Ishikawa (cell line): ENCODE measurements around the gene PHF21A.

Source experiments
- CEBPB ChIP-seq: IDR thresholded peaks from 2 replicates; pipeline ENCODE4 v1.6.1; 2012
- CREB1 ChIP-seq: IDR thresholded peaks from 2 replicates; pipeline ENCODE4 v1.6.1; 2012; ENCODE audit warnings: low read depth
- EGR1 ChIP-seq: IDR thresholded peaks from 2 replicates; pipeline ENCODE4 v1.6.1; 2012
- EP300 ChIP-seq: IDR thresholded peaks from 2 replicates; pipeline ENCODE4 v1.6.1; 2012; ENCODE audit warnings: borderline replicate concordance
- MAX ChIP-seq: IDR thresholded peaks from 2 replicates; pipeline ENCODE4 v1.6.1; 2012
- NFIC ChIP-seq: IDR thresholded peaks from 2 replicates; pipeline ENCODE4 v1.6.1; 2012
- RAD21 ChIP-seq: IDR thresholded peaks from 2 replicates; pipeline ENCODE4 v1.6.1; 2012; ENCODE audit warnings: low read depth
- REST ChIP-seq: IDR thresholded peaks from 2 replicates; pipeline ENCODE4 v1.6.1; 2012; ENCODE audit warnings: low read depth, mild to moderate bottlenecking
- TAF1 ChIP-seq: IDR thresholded peaks from 2 replicates; pipeline ENCODE4 v1.6.1; 2012; ENCODE audit warnings: low read depth, mild to moderate bottlenecking
- TEAD4 ChIP-seq: IDR thresholded peaks from 2 replicates; pipeline ENCODE4 v1.6.1; 2012
- USF1 ChIP-seq: IDR thresholded peaks from 2 replicates; pipeline ENCODE4 v1.6.1; 2012
- ZBTB7A ChIP-seq: IDR thresholded peaks from 2 replicates; pipeline ENCODE4 v1.6.1; 2012; ENCODE audit warnings: low read depth

GRCh38 chr11:45929486-45930030, 191.7 kb downstream of the PHF21A start:
- TF ChIP-seq TEAD4 = no peak
- TF ChIP-seq RAD21 = no peak
- no peak for TF ChIP-seq TAF1
- no peak for TF ChIP-seq EGR1
- no peak for TF ChIP-seq ZBTB7A
- TF ChIP-seq EP300 = no peak
- TF ChIP-seq CREB1 = no peak
- TF ChIP-seq REST = no peak
- TF ChIP-seq NFIC = no peak
- no peak for TF ChIP-seq USF1
- no peak for TF ChIP-seq CEBPB
- TF ChIP-seq MAX = no peak
